Measurements from ENCODE around the gene WDFY2. TPM values are rescaled to one million over a fixed set of nuclear protein-coding genes. Genes with fewer than 3 reads are reported as not detected.
"Not testable (repeated sequence)": the region's sequence is repeated elsewhere in the genome, so short reads cannot be mapped to it uniquely, and the experiment has no call there.

The WDFY2 gene
- total RNA-seq, 5 donors from 2014 or later (not counting 1 experiment from before 2014, with no cell fraction given), result 18.2 to 28.3 (median 20.0) TPM

- ChIA-PET POLR2A (interaction anchor here in 1 of 2 donors (0.6 kb wide), 1 partner anchor 1084 kb away, joined by 3 read pairs; no protein-coding TSS in a partner anchor), CTCF (no interaction called here)
- Mint-ChIP-seq H3K4me3 (no peak overlapping the region), H3K4me1 (peaks cover 8 to 12% (median 10%) of the 10 kb centered on the region in 3 donors), H3K36me3 (peaks cover 28% of the 10 kb centered on the region), H3K27ac (no peak overlapping the region), H3K27me3 (no peaks in the 10 kb centered on the region), H3K9me3 (no peaks in the 10 kb centered on the region)
- no peaks in the 10 kb centered on the region for H3K9me3 ChIP-seq
- no peak overlapping the region for H3K27ac ChIP-seq (ENCODE audit: low read length)
- H3K27me3 ChIP-seq (replicated peaks in 1 of 2; ENCODE audit: control insufficient read depth in 2 of 2, extremely low read depth in 1 of 2, insufficient read depth in 2 of 2, low read length in 1 of 2), result no peaks in the 10 kb centered on the region
- H3K4me1 ChIP-seq (ENCODE audit: control insufficient read depth in 1 of 2, extremely low read depth in 1 of 2, insufficient read depth in 2 of 2, low read length in 2 of 2), result no peaks in the 10 kb centered on the region
- H3K36me3 ChIP-seq (ENCODE audit: control insufficient read depth in 2 of 2, extremely low read depth in 1 of 2, insufficient read depth in 1 of 2, low read length in 1 of 2), result no peaks in the 10 kb centered on the region
- no peak for ATAC-seq (replicated peaks in 1 of 4)
- no peak overlapping the region for H3K4me3 ChIP-seq (ENCODE audit: control insufficient read depth in 1 of 2, extremely low read depth in 1 of 2, low read length in 1 of 2)
- WGBS (ENCODE audit: insufficient coverage), result 85% methylated on average over 4 of the region's 5 CpGs
- no peak for DNase-seq
These were observed 103.9 kb downstream of the WDFY2 start for GRCh38 chr13:51687947-51688714.

- H3K9me3 ChIP-seq, result no peaks in the 10 kb centered on the region
- peaks cover 20% of the 10 kb centered on the region for H3K36me3 Mint-ChIP-seq
- H3K27ac ChIP-seq (ENCODE audit: low read length), result no peak overlapping the region
- H3K27ac Mint-ChIP-seq, result no peak overlapping the region
- H3K4me1 ChIP-seq (ENCODE audit: control insufficient read depth in 1 of 2, extremely low read depth in 1 of 2, insufficient read depth in 2 of 2, low read length in 2 of 2), result no peaks in the 10 kb centered on the region
- no peak for ATAC-seq (replicated peaks in 1 of 4)
- no peaks in the 10 kb centered on the region for H3K36me3 ChIP-seq (ENCODE audit: control insufficient read depth in 2 of 2, extremely low read depth in 1 of 2, insufficient read depth in 1 of 2, low read length in 1 of 2)
- no peak for DNase-seq
- H3K27me3 Mint-ChIP-seq, result no peaks in the 10 kb centered on the region
- WGBS (ENCODE audit: insufficient coverage), result 92% methylated on average over 3 of the region's 8 CpGs
- H3K4me3 Mint-ChIP-seq, result no peak overlapping the region
- no peaks in the 10 kb centered on the region for H3K9me3 Mint-ChIP-seq
- ChIA-PET CTCF (no interaction called here), POLR2A (interaction anchor here in 1 of 2 donors (0.6 kb wide), 1 partner anchor 1083 kb away, joined by 3 read pairs; no protein-coding TSS in a partner anchor)
- no peak overlapping the region for H3K4me3 ChIP-seq (ENCODE audit: control insufficient read depth in 1 of 2, extremely low read depth in 1 of 2, low read length in 1 of 2)
- H3K27me3 ChIP-seq (replicated peaks in 1 of 2; ENCODE audit: control insufficient read depth in 2 of 2, extremely low read depth in 1 of 2, insufficient read depth in 2 of 2, low read length in 1 of 2), result no peaks in the 10 kb centered on the region
- peaks cover 8 to 12% (median 10%) of the 10 kb centered on the region in 3 donors for H3K4me1 Mint-ChIP-seq
These were observed 104.8 kb downstream of the WDFY2 start for GRCh38 chr13:51688937-51689662.

DNA sequence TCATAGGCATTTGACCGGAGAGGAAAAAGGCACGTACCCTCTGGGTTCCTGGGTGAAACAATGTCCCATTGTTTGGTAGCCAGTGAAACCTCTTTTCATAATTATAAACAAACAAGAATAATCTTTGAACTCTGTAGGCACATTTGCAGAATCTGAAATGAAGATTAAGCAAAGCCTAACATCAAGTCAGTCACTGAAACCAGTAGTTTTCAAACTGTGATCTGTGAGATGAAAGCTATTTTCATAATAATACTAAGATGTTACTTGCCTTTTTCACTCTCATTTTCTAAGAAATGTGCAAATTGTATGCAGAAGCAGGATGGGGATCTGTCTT lies 105.4 kb downstream of the WDFY2 start:
- H3K27ac Mint-ChIP-seq, result no peak overlapping the region
- H3K27ac ChIP-seq (ENCODE audit: low read length), result no peak overlapping the region
- H3K36me3 Mint-ChIP-seq, result peaks cover 16% of the 10 kb centered on the region
- no peaks in the 10 kb centered on the region for H3K36me3 ChIP-seq (ENCODE audit: control insufficient read depth in 2 of 2, extremely low read depth in 1 of 2, insufficient read depth in 1 of 2, low read length in 1 of 2)
- DNase-seq, result no peak
- H3K9me3 ChIP-seq, result no peaks in the 10 kb centered on the region
- no CpG with 5 or more reads among the region's 2 CpGs for WGBS (ENCODE audit: insufficient coverage)
- ChIA-PET POLR2A (no interaction called here), CTCF (no interaction called here)
- H3K4me3 Mint-ChIP-seq, result no peak overlapping the region
- no peaks in the 10 kb centered on the region for H3K27me3 Mint-ChIP-seq
- ATAC-seq (replicated peaks in 1 of 4), result no peak
- H3K4me3 ChIP-seq (ENCODE audit: control insufficient read depth in 1 of 2, extremely low read depth in 1 of 2, low read length in 1 of 2), result no peak overlapping the region
- H3K27me3 ChIP-seq (replicated peaks in 1 of 2; ENCODE audit: control insufficient read depth in 2 of 2, extremely low read depth in 1 of 2, insufficient read depth in 2 of 2, low read length in 1 of 2), result no peaks in the 10 kb centered on the region
- H3K4me1 ChIP-seq (ENCODE audit: control insufficient read depth in 1 of 2, extremely low read depth in 1 of 2, insufficient read depth in 2 of 2, low read length in 2 of 2), result no peaks in the 10 kb centered on the region
- no peaks in the 10 kb centered on the region for H3K9me3 Mint-ChIP-seq
- peaks cover 8 to 12% (median 10%) of the 10 kb centered on the region in 3 donors for H3K4me1 Mint-ChIP-seq

DNA sequence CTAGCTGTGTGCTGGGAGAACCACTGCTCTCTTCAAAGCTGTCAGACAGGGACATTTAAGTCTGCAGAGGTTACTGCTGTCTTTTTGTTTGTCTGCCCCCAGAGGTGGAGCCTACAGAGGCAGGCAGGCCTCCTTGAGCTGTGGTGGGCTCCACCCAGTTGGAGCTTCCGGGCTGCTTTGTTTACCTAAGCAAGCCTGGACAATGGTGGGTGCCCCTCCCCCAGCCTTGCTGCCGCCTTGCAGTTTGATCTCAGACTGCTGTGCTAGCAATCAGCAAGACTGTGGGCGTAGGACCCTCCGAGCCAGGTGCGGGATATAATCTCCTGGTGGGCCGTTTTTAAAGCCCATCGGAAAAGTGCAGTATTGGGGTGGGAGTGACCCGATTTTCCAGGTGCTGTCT lies 111.4 kb downstream of the WDFY2 start:
- H3K4me1 Mint-ChIP-seq; POLR2A ChIA-PET; ATAC-seq (replicated peaks in 1 of 4); H3K4me3 Mint-ChIP-seq; H3K27me3 ChIP-seq (replicated peaks in 1 of 2; ENCODE audit: control insufficient read depth in 2 of 2, extremely low read depth in 1 of 2, insufficient read depth in 2 of 2, low read length in 1 of 2); DNase-seq; H3K36me3 ChIP-seq (ENCODE audit: control insufficient read depth in 2 of 2, extremely low read depth in 1 of 2, insufficient read depth in 1 of 2, low read length in 1 of 2); H3K4me3 ChIP-seq (ENCODE audit: control insufficient read depth in 1 of 2, extremely low read depth in 1 of 2, low read length in 1 of 2); H3K9me3 Mint-ChIP-seq; H3K27me3 Mint-ChIP-seq; H3K9me3 ChIP-seq; H3K27ac ChIP-seq (ENCODE audit: low read length); CTCF ChIA-PET; H3K4me1 ChIP-seq (ENCODE audit: control insufficient read depth in 1 of 2, extremely low read depth in 1 of 2, insufficient read depth in 2 of 2, low read length in 2 of 2); H3K27ac Mint-ChIP-seq: not testable (repeated sequence)
- peaks cover 10% of the 10 kb centered on the region for H3K36me3 Mint-ChIP-seq
- 89% methylated on average over 2 of the region's 8 CpGs for WGBS (ENCODE audit: insufficient coverage)

DNA sequence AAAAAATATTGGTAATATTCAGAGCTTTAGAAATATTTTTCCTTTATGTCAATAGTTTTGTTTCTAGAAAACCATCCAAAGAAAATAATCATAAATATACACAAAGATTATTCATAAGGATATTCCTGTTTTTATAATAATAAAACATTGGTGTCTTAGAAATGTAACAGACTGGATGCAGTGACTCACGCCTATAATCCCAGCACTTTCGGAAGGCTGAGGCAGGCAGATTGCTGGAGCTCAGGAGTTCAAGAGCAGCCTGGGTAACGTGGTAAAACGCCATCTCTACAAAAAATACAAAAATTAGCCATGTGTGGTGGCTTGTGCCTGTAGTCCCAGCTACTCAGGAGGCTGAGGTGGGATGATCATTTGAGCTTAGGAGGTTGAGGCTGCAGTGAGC lies 112.9 kb downstream of the WDFY2 start:
- Histone ChIP-seq H3K27me3 (replicated peaks in 1 of 2; ENCODE audit: control insufficient read depth in 2 of 2, extremely low read depth in 1 of 2, insufficient read depth in 2 of 2, low read length in 1 of 2) (no peaks in the 10 kb centered on the region), H3K36me3 (ENCODE audit: control insufficient read depth in 2 of 2, extremely low read depth in 1 of 2, insufficient read depth in 1 of 2, low read length in 1 of 2) (no peaks in the 10 kb centered on the region), H3K4me1 (ENCODE audit: control insufficient read depth in 1 of 2, extremely low read depth in 1 of 2, insufficient read depth in 2 of 2, low read length in 2 of 2) (peaks cover 0 to 2% of the 10 kb centered on the region in 2 experiments), H3K9me3 (no peaks in the 10 kb centered on the region), H3K4me3 (ENCODE audit: control insufficient read depth in 1 of 2, extremely low read depth in 1 of 2, low read length in 1 of 2) (no peak overlapping the region), H3K27ac (ENCODE audit: low read length) (no peak overlapping the region)
- Mint-ChIP-seq H3K9me3 (peaks cover 0 to 4% (median 3%) of the 10 kb centered on the region in 3 donors), H3K36me3 (peaks cover 11% of the 10 kb centered on the region), H3K4me3 (no peak overlapping the region), H3K4me1 (peaks cover 0 to 4% (median 0%) of the 10 kb centered on the region in 3 donors), H3K27me3 (no peaks in the 10 kb centered on the region), H3K27ac (no peak overlapping the region)
- ChIA-PET CTCF (interaction anchor here (0.6 kb wide), 3 partner anchors 44 to 227 kb away, joined by 3 read pairs; no protein-coding TSS in a partner anchor), POLR2A (interaction anchor here in 1 of 2 donors (0.6 to 0.7 kb wide), 2 partner anchors 19 to 46 kb away, joined by 4 read pairs; no protein-coding TSS in a partner anchor)
- ATAC-seq (replicated peaks in 1 of 4) (no peak), DNase-seq (no peak)
- 80% methylated on average over 1 of the region's 4 CpGs for WGBS (ENCODE audit: insufficient coverage)

DNA sequence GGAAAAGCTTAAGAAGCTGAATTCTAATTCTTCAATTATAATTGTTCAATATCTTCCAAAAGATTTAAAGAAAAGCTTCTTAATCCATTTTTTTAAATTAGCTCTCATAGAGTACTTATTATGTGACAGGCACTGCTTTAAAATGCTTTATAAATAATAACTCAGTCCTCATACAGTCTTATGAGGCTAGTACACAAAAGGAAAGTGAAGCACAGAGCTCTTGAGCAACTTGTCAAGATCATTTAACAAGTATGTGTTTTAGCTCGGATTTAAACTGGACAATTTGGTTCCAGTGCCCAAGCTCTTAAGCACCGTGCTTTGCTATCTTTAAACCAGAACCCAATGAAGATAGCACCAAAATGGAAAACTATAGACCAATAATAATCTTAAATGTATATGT lies 113.6 kb downstream of the WDFY2 start:
- no peak overlapping the region for H3K27ac ChIP-seq (ENCODE audit: low read length)
- H3K9me3 ChIP-seq, result no peaks in the 10 kb centered on the region
- POLR2A ChIA-PET, result interaction anchor here in 1 of 2 donors (0.6 kb wide), 1 partner anchor 261 kb away, joined by 3 read pairs; no protein-coding TSS in a partner anchor
- H3K4me3 Mint-ChIP-seq, result no peak overlapping the region
- H3K4me1 ChIP-seq (ENCODE audit: control insufficient read depth in 1 of 2, extremely low read depth in 1 of 2, insufficient read depth in 2 of 2, low read length in 2 of 2), result peaks cover 0 to 2% of the 10 kb centered on the region in 2 experiments
- peaks cover 0 to 4% (median 3%) of the 10 kb centered on the region in 3 donors for H3K9me3 Mint-ChIP-seq
- CTCF ChIA-PET, result interaction anchor here (0.5 to 0.6 kb wide), 2 partner anchors 104 to 1554 kb away, joined by 3 to 4 read pairs; no protein-coding TSS in a partner anchor
- no peaks in the 10 kb centered on the region for H3K36me3 ChIP-seq (ENCODE audit: control insufficient read depth in 2 of 2, extremely low read depth in 1 of 2, insufficient read depth in 1 of 2, low read length in 1 of 2)
- no peak for ATAC-seq (replicated peaks in 1 of 4)
- no peaks in the 10 kb centered on the region for H3K27me3 Mint-ChIP-seq
- peaks cover 0 to 3% (median 0%) of the 10 kb centered on the region in 3 donors for H3K4me1 Mint-ChIP-seq
- H3K36me3 Mint-ChIP-seq, result peaks cover 15% of the 10 kb centered on the region
- H3K27me3 ChIP-seq (replicated peaks in 1 of 2; ENCODE audit: control insufficient read depth in 2 of 2, extremely low read depth in 1 of 2, insufficient read depth in 2 of 2, low read length in 1 of 2), result no peaks in the 10 kb centered on the region
- H3K4me3 ChIP-seq (ENCODE audit: control insufficient read depth in 1 of 2, extremely low read depth in 1 of 2, low read length in 1 of 2), result no peak overlapping the region
- 100% methylated on average over 1 of the region's 2 CpGs for whole genome bisulfite sequencing (ENCODE audit: insufficient coverage)
- no peak overlapping the region for H3K27ac Mint-ChIP-seq
- DNase-seq, result no peak

All from T-cell (primary cell).